ENCODE data around the gene RIOK3.

DNA sequence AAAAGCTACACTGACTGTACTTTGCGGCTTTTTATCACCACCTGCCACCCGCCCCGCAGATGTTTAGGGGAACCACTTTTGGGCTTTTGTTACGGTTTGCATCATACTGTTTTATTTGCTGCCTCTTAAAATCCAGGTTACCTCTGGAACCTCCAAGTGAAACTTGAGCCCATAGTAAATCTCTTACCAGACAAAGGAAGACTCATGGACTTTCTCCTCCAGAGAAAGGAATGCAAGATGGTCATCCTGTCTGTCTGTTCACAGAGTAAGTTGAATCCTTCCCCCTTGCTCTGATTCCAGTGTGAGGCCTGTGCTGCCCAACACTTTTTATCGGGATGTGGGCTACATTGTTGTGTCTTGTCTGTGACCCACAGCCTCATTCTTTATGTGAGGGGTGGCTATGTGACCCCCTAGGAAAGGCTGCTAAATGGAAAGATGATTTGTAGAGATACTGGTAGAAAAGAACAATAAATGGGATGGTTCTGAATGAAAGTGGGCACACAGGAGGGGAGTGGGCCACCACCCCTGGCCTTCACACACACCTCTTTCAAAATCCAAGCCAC, 73.5 kb downstream of the RIOK3 start:
- TF ChIP-seq POLR2A (IDR thresholded peaks at IDR 0.05; ENCODE audit: low read depth) (no peak), CTCF (IDR thresholded peaks at IDR 0.05) (no peak)

Data from esophagus muscularis mucosa (tissue), 3 donors.